ENCODE data around the gene NDUFAF2. TPM values are rescaled to one million over a fixed set of nuclear protein-coding genes. Genes with fewer than 3 reads are reported as not detected.

The NDUFAF2 gene
- total and polyA plus RNA-seq, 2 of the 8 experiments (the other 6 are each of a cell fraction or from before 2014, with no cell fraction given), result 10.7 to 46.5 TPM

GRCh38 chr5:61162010-61162831, 217.2 kb downstream of the NDUFAF2 start, which contains the start of gene SMIM15 (continued):
- peak; percentile 58 for TF ChIP-seq E2F6 (IDR thresholded peaks at IDR 0.05)
- TF ChIP-seq EGR1 (IDR thresholded peaks at IDR 0.05; ENCODE audit: borderline replicate concordance, low read depth, low read length), result peak; percentile 34; the same call in 1 of the 2 replicates
- peak; percentile 99 for TF ChIP-seq ASH2L (IDR thresholded peaks at IDR 0.05; ENCODE audit: low read length)
- peak; percentile 88 for TF ChIP-seq PHF8 (conservative IDR thresholded peaks at IDR 0.05; ENCODE audit: low read depth, low read length)
- TF ChIP-seq BACH1 (IDR thresholded peaks at IDR 0.05; ENCODE audit: low read length), result peak; percentile 59; the same call in 1 of the 2 replicates
- TF ChIP-seq MAX (IDR thresholded peaks at IDR 0.05), result peak; percentile 49; the same call in 1 of the 2 replicates
- peak; percentile 84 for TF ChIP-seq TBP (IDR thresholded peaks at IDR 0.05; ENCODE audit: low read depth, low read length)
- no peak for TF ChIP-seq CBX8 (IDR thresholded peaks at IDR 0.05; ENCODE audit: borderline replicate concordance, low read depth, low read length)
- TF ChIP-seq GABPA (IDR thresholded peaks at IDR 0.05; ENCODE audit: borderline replicate concordance, insufficient read depth, low read length), result peak; percentile 89; the same call in 1 of the 2 replicates
- peak; percentile 71 for TF ChIP-seq KDM4A (IDR thresholded peaks at IDR 0.05; ENCODE audit: low read depth, low read length, severe bottlenecking)
- TF ChIP-seq YY1 (IDR thresholded peaks at IDR 0.05; ENCODE audit: low read depth, low read length), result peak; percentile 90
